Esophagus squamous epithelium (tissue), 5 donors: ENCODE results near the gene RPS15. TPM values are rescaled to one million over a fixed set of nuclear protein-coding genes. Genes with fewer than 3 reads are reported as not detected.
A peak's percentile ranks its signal among the peaks of the same experiment; 100 is the strongest.
"Not testable (repeated sequence)": the region's sequence is repeated elsewhere in the genome, so short reads cannot be mapped to it uniquely, and the experiment has no call there.

ENCODE experiments used
- DNase-seq: peaks from one replicate; lab custom pipeline; 2025; lab: John Stamatoyannopoulos, UW
- H3K27ac ChIP-seq, 4 donors: fragments of 200-600 bp; sonication (generic); one replicate each; pipeline ENCODE4 v1.5.1; 2016 to 2019; ENCODE audit warnings: mild to moderate bottlenecking in 1 of 4
- H3K27me3 ChIP-seq, 4 donors: fragments of 200-600 bp; sonication (generic); 1 replicate in 3 of 4; 2 replicates in 1 of 4; pipeline versions ENCODE4 v1.5.1 to v1.6.0; 2017 to 2021; ENCODE audit warnings: antibody characterized with exemption in 1 of 4
- H3K36me3 ChIP-seq, 3 donors: fragments of 200-600 bp; sonication (generic); one replicate each; pipeline ENCODE4 v1.5.1; 2016 to 2019
- H3K4me1 ChIP-seq, 3 donors: fragments of 200-600 bp; sonication (generic); one replicate each; pipeline ENCODE4 v1.5.1; 2017 to 2019
- H3K4me3 ChIP-seq, 4 donors: fragments of 200-600 bp; sonication (generic); 1 replicate in 3 of 4; 2 replicates in 1 of 4; pipeline ENCODE4 v1.5.1; 2016 to 2019; ENCODE audit warnings: mild to moderate bottlenecking in 2 of 4, moderate library complexity in 1 of 4
- H3K9me3 ChIP-seq, 3 donors: fragments of 200-600 bp; sonication (generic); one replicate each; pipeline ENCODE4 v1.5.1; 2016 to 2019
- CTCF ChIP-seq, 6 experiments: fragments of 450-650 bp in 4 of 6; fragments of 200-600 bp in 2 of 6; sonication (generic) in 2 of 6; IDR thresholded peaks; one replicate each; pipeline ENCODE4 v1.5.1; 2016 to 2019; ENCODE audit warnings: antibody characterized with exemption in 6 of 6, mild to moderate bottlenecking in 4 of 6, moderate library complexity in 4 of 6
- POLR2A ChIP-seq, 4 donors: fragments of 450-650 bp; IDR thresholded peaks; one replicate each; pipeline ENCODE4 v1.6.1; 2017; ENCODE audit warnings: antibody characterized with exemption in 4 of 4, mild to moderate bottlenecking in 4 of 4, moderate library complexity in 3 of 4
- WGBS, 2 donors: methylation state at CpG; one replicate each; pipeline ENCODE4 v1.1.5; 2018; 5-methylcytosine and 5-hydroxymethylcytosine counted together
- intact Hi-C: fragments of 100-400 bp; cut with DNase I; formaldehyde crosslinking; loops from one replicate; pipeline ENCODE4 v1.15.0; 2022
- total RNA-seq, 4 donors: library from RNA; depleted of rRNA; stranded (reverse); fragments of >200 nt; gene quantifications; one replicate each; pipeline ENCODE4 v1.1.0, GENCODE V29; 2016
- donor health status: DM: yes; HTN: yes; CAD: no.

RPS15 gene
- total RNA-seq, 4 donors from 2014 or later, result 2,502 to 3,774 (median 3,129) TPM

GRCh38 chr19:1417145-1417544 lies 21.1 kb upstream of the RPS15 start:
- 61 to 67% methylated on average over 10 to 20 of the region's 21 CpGs for WGBS, 2 donors
- Histone ChIP-seq H3K27me3 (no peaks in the 10 kb centered on the region), H3K4me3 (no peak overlapping the region), H3K36me3 (peaks cover 25 to 70% (median 27%) of the 10 kb centered on the region in 3 donors), H3K4me1 (peaks cover 47 to 69% (median 48%) of the 10 kb centered on the region in 3 donors), H3K9me3 (no peaks in the 10 kb centered on the region), H3K27ac (peak overlapping the region; percentile 5 to 98 (median 89))
- TF ChIP-seq POLR2A (IDR thresholded peaks at IDR 0.05) (no peak), CTCF (IDR thresholded peaks at IDR 0.05) (no peak)
- DNase-seq, result no peak
- intact Hi-C loops, result no loop called here

- H3K4me1 ChIP-seq, result peaks cover 40 to 62% (median 42%) of the 10 kb centered on the region in 3 donors
- no peak for TF ChIP-seq CTCF (IDR thresholded peaks at IDR 0.05)
- no peak for TF ChIP-seq POLR2A (IDR thresholded peaks at IDR 0.05)
- no peak overlapping the region for H3K4me3 ChIP-seq
- no peak for DNase-seq
- no peaks in the 10 kb centered on the region for H3K9me3 ChIP-seq
- H3K27ac ChIP-seq, result peak overlapping the region; percentile 5 to 98 (median 56)
- H3K27me3 ChIP-seq, result no peaks in the 10 kb centered on the region
- 80 to 81% methylated on average over 19 to 29 of the region's 30 CpGs for WGBS, 2 donors
- intact Hi-C loops, result no loop called here
- peaks cover 33 to 70% (median 35%) of the 10 kb centered on the region in 3 donors for H3K36me3 ChIP-seq
Measured at GRCh38 chr19:1417681-1418495, 20.3 kb upstream of the RPS15 start.

- TF ChIP-seq CTCF (IDR thresholded peaks at IDR 0.05), result no peak
- TF ChIP-seq POLR2A (IDR thresholded peaks at IDR 0.05), result no peak
- DNase-seq, result no peak
- WGBS, 2 donors, result 65 to 100% methylated on average over 2 to 6 of the region's 13 CpGs
- intact Hi-C loops, result no loop called here
- Histone ChIP-seq H3K36me3 (peaks cover 38 to 70% (median 40%) of the 10 kb centered on the region in 3 donors), H3K4me3 (no peak overlapping the region), H3K27ac (no peak overlapping the region), H3K27me3 (no peaks in the 10 kb centered on the region), H3K9me3 (no peaks in the 10 kb centered on the region), H3K4me1 (peaks cover 36 to 58% (median 37%) of the 10 kb centered on the region in 3 donors)
Measured at GRCh38 chr19:1418496-1418775, 19.8 kb upstream of the RPS15 start.

- no peaks in the 10 kb centered on the region for H3K27me3 ChIP-seq
- peaks cover 32 to 58% (median 34%) of the 10 kb centered on the region in 3 donors for H3K4me1 ChIP-seq
- WGBS, 2 donors, result 78 to 85% methylated on average over 15 to 18 of the region's 21 CpGs
- no peaks in the 10 kb centered on the region for H3K9me3 ChIP-seq
- no peak overlapping the region for H3K27ac ChIP-seq
- intact Hi-C loops, result no loop called here
- TF ChIP-seq POLR2A (IDR thresholded peaks at IDR 0.05) (no peak), CTCF (IDR thresholded peaks at IDR 0.05) (no peak)
- no peak for DNase-seq
- no peak overlapping the region for H3K4me3 ChIP-seq
- peaks cover 41 to 72% (median 47%) of the 10 kb centered on the region in 3 donors for H3K36me3 ChIP-seq
Measured at GRCh38 chr19:1418951-1419738, 19.1 kb upstream of the RPS15 start.

GRCh38 chr19:1420085-1420484 lies 18.1 kb upstream of the RPS15 start:
- Histone ChIP-seq H3K4me1 (peaks cover 27 to 58% (median 31%) of the 10 kb centered on the region in 3 donors), H3K36me3 (peaks cover 41 to 81% (median 47%) of the 10 kb centered on the region in 3 donors)
- intact Hi-C loops, H3K4me3 ChIP-seq, H3K27me3 ChIP-seq, DNase-seq, H3K9me3 ChIP-seq, H3K27ac ChIP-seq: not testable (repeated sequence)
- WGBS, 2 donors, result 100% methylated on average over 2 of the region's 43 CpGs; no CpG with 5 or more reads in 1 of the 2 donors
